SU-DHL-6 (cell line): ENCODE data around the gene NFIB.

ENCODE experiments used
- H2AFZ ChIP-seq: fragments of 200-600 bp; sonication (generic); 2 replicates; pipeline ENCODE4 v1.6.1; 2014; ENCODE audit warnings: low read depth, mild to moderate bottlenecking, moderate library complexity, mixed read lengths, antibody characterized with exemption, low read length; ENCODE audit not compliant: severe bottlenecking
- H3F3A ChIP-seq: fragments of 200-600 bp; shearing (Covaris generic); 2 replicates; pipeline ENCODE4 v1.6.0; 2016; ENCODE audit warnings: antibody characterized with exemption, mild to moderate bottlenecking; ENCODE audit not compliant: insufficient read depth
- H3K27ac ChIP-seq: fragments of 200-600 bp; sonication (generic); 2 replicates; pipeline ENCODE4 v1.5.1; 2016; ENCODE audit warnings: low read depth, mild to moderate bottlenecking, low read length, moderate library complexity, mixed read lengths
- H3K27me3 ChIP-seq: fragments of 200-600 bp; sonication (generic), shearing (Covaris generic); 2 replicates; pipeline ENCODE4 v1.6.0; 2014; ENCODE audit warnings: mild to moderate bottlenecking, low read length
- H3K36me3 ChIP-seq: fragments of 200-600 bp; sonication (generic); 2 replicates; pipeline ENCODE4 v1.6.1; 2014; ENCODE audit warnings: mild to moderate bottlenecking, low read length, mixed read lengths
- H3K4me2 ChIP-seq: fragments of 300-600, 200-600 bp; shearing (Covaris generic), sonication (generic); 2 replicates; pipeline ENCODE4 v1.6.0; 2014; ENCODE audit warnings: low read length, low read depth, mild to moderate bottlenecking; ENCODE audit not compliant: poor library complexity, severe bottlenecking
- H3K4me3 ChIP-seq: fragments of 200-600 bp; sonication (generic); 2 replicates; pipeline ENCODE4 v1.5.1; 2014; ENCODE audit warnings: antibody characterized with exemption, low read length, mild to moderate bottlenecking, mixed read lengths; ENCODE audit not compliant: insufficient read depth, poor library complexity, severe bottlenecking
- H3K79me2 ChIP-seq: fragments of 200-600 bp; sonication (generic); 2 replicates; pipeline ENCODE4 v1.6.1; 2014; ENCODE audit warnings: mild to moderate bottlenecking, low read length, moderate library complexity; ENCODE audit not compliant: insufficient read depth
- H3K9ac ChIP-seq: fragments of 200-600 bp; sonication (generic); 2 replicates; pipeline ENCODE4 v1.7.0; 2014; ENCODE audit warnings: mild to moderate bottlenecking, low read length
- H3K9me2 ChIP-seq: fragments of 200-600 bp; sonication (generic); replicated peaks from 2 replicates; pipeline ENCODE4 v1.6.1; 2014; ENCODE audit warnings: low read length; ENCODE audit not compliant: insufficient read depth
- H3K9me3 ChIP-seq: fragments of 200-600 bp; sonication (generic); 2 replicates; pipeline ENCODE4 v1.6.1; 2014; ENCODE audit warnings: low read length, mixed read lengths; ENCODE audit not compliant: insufficient read depth
- H4K20me1 ChIP-seq: fragments of 200-600 bp; sonication (generic); 2 replicates; pipeline ENCODE4 v1.6.1; 2014; ENCODE audit warnings: low read depth, mild to moderate bottlenecking, antibody characterized with exemption, low read length, moderate library complexity, mixed read lengths
- CTCF ChIP-seq: fragments of 200-600 bp; sonication (generic); IDR thresholded peaks from one replicate; pipeline ENCODE4 v1.5.1; 2017; ENCODE audit warnings: antibody characterized with exemption, mild to moderate bottlenecking, low read length, moderate library complexity; ENCODE audit not compliant: insufficient read depth, poor library complexity, severe bottlenecking
- EZH2phosphoT487 ChIP-seq: fragments of 200-600 bp; sonication (generic), shearing (Covaris generic); conservative IDR thresholded peaks from 2 replicates; pipeline ENCODE4 v1.6.1; 2018; ENCODE audit warnings: mild to moderate bottlenecking, antibody characterized with exemption, low read length, moderate library complexity, mixed read lengths

Gene NFIB

GRCh38 chr9:14353222-14354056 is 39.5 kb upstream of the NFIB start:
- no peak overlapping the region for H3K27ac ChIP-seq
- no peaks in the 10 kb centered on the region for H3K36me3 ChIP-seq
- no peaks in the 10 kb centered on the region for H4K20me1 ChIP-seq
- no peaks in the 10 kb centered on the region for H3F3A ChIP-seq
- H3K27me3 ChIP-seq = no peaks in the 10 kb centered on the region
- no peak overlapping the region for H3K4me2 ChIP-seq
- H3K4me3 ChIP-seq = no peak overlapping the region
- no peaks in the 10 kb centered on the region for H3K79me2 ChIP-seq
- H2AFZ ChIP-seq = no peak overlapping the region
- no peaks in the 10 kb centered on the region for H3K9me2 ChIP-seq
- TF ChIP-seq EZH2phosphoT487 (no peak), CTCF (peak; percentile 86)
- no peaks in the 10 kb centered on the region for H3K9me3 ChIP-seq
- no peak overlapping the region for H3K9ac ChIP-seq

- H3K9me3 ChIP-seq = no peaks in the 10 kb centered on the region
- H3K79me2 ChIP-seq = no peaks in the 10 kb centered on the region
- H3K36me3 ChIP-seq = no peaks in the 10 kb centered on the region
- H3K4me2 ChIP-seq = no peak overlapping the region
- no peak overlapping the region for H2AFZ ChIP-seq
- no peaks in the 10 kb centered on the region for H3K9me2 ChIP-seq
- no peaks in the 10 kb centered on the region for H4K20me1 ChIP-seq
- no peak overlapping the region for H3K4me3 ChIP-seq
- H3K27me3 ChIP-seq = no peaks in the 10 kb centered on the region
- TF ChIP-seq CTCF (no peak), EZH2phosphoT487 (no peak)
- H3K27ac ChIP-seq = no peak overlapping the region
- H3F3A ChIP-seq = no peaks in the 10 kb centered on the region
- no peak overlapping the region for H3K9ac ChIP-seq
Measured at GRCh38 chr9:14352503-14352902, 38.6 kb upstream of the NFIB start.

- Histone ChIP-seq H3K9me3 (no peaks in the 10 kb centered on the region), H4K20me1 (no peaks in the 10 kb centered on the region), H3K27me3 (no peaks in the 10 kb centered on the region), H3K4me3 (no peak overlapping the region), H3K79me2 (no peaks in the 10 kb centered on the region), H2AFZ (no peak overlapping the region), H3K9me2 (no peaks in the 10 kb centered on the region), H3F3A (no peaks in the 10 kb centered on the region), H3K36me3 (no peaks in the 10 kb centered on the region), H3K27ac (no peak overlapping the region), H3K4me2 (no peak overlapping the region), H3K9ac (no peak overlapping the region)
- TF ChIP-seq CTCF = no peak
Measured at GRCh38 chr9:14351221-14351836, 37.4 kb upstream of the NFIB start.
